BLaER1 treated with 17β-estradiol and CSF1 and Interleukin-3, amounts not matched to agents 10 nM and 100 nM (cell line): ENCODE results near the gene CLP1.
"Not testable (repeated sequence)": the region's sequence is repeated elsewhere in the genome, so short reads cannot be mapped to it uniquely, and the experiment has no call there.

Experiments
- H3K27ac ChIP-seq, 11 experiments: shearing (Covaris generic); formaldehyde crosslinking; 2 replicates each; pipeline ENCODE4 v1.8.1; 2022
- H3K27me3 ChIP-seq, 11 experiments: shearing (Covaris generic); formaldehyde crosslinking; 2 replicates each; pipeline ENCODE4 v1.8.1; 2022
- H3K36me3 ChIP-seq, 11 experiments: shearing (Covaris generic); formaldehyde crosslinking; 2 replicates each; pipeline ENCODE4 v1.8.1; 2022
- H3K4me1 ChIP-seq, 10 experiments: shearing (Covaris generic); formaldehyde crosslinking; 2 replicates each; pipeline ENCODE4 v1.8.1; 2022
- H3K4me2 ChIP-seq, 11 experiments: shearing (Covaris generic); formaldehyde crosslinking; 2 replicates each; pipeline ENCODE4 v1.8.1; 2022
- H3K4me3 ChIP-seq, 10 experiments: shearing (Covaris generic); formaldehyde crosslinking; 2 replicates each; pipeline ENCODE4 v1.8.1; 2022
- H3K9ac ChIP-seq, 11 experiments: shearing (Covaris generic); formaldehyde crosslinking; 2 replicates each; pipeline ENCODE4 v1.8.1; 2022
- H3K9me3 ChIP-seq, 11 experiments: shearing (Covaris generic); formaldehyde crosslinking; replicated peaks in 1 of 11; 2 replicates each; pipeline ENCODE4 v1.8.1; 2022
- H4K20me1 ChIP-seq, 11 experiments: shearing (Covaris generic); formaldehyde crosslinking; 2 replicates each; pipeline ENCODE4 v1.8.1; 2022
- Cebpa-rat ChIP-seq, 11 experiments: shearing (Covaris generic); IDR thresholded peaks; 2 replicates each; pipeline ENCODE4 v1.8.1; 2022

CLP1 gene

GRCh38 chr11:57667117-57667735, 9.7 kb downstream of the CLP1 start:
- Histone ChIP-seq H4K20me1 (peaks cover 27 to 49% (median 35%) of the 10 kb centered on the region in 11 experiments; a peak in 21 of 22 replicates), H3K9me3 (no peaks in the 10 kb centered on the region), H3K4me3 (peak overlapping the region; percentile 76 to 99 (median 96)), H3K36me3 (peaks cover 13 to 30% (median 19%) of the 10 kb centered on the region in 11 experiments), H3K27me3 (no peaks in the 10 kb centered on the region), H3K4me2 (peak overlapping the region; percentile 74 to 91 (median 88)), H3K27ac (peak overlapping the region; percentile 96 to 100 (median 98)), H3K9ac (peak overlapping the region; percentile 93 to 100 (median 98)), H3K4me1 (peaks cover 18 to 45% (median 27%) of the 10 kb centered on the region in 10 experiments)
- TF ChIP-seq Cebpa-rat (IDR thresholded peaks at IDR 0.05) = 0 out of 22 replicates have a peak, but pooled peaks of 1 of the 11 experiments have one; percentile 19

- Histone ChIP-seq H3K27ac (peak within 1 kb of the TSS; percentile 96 to 100 (median 98)), H3K9ac (peak within 1 kb of the TSS; percentile 93 to 100 (median 98)), H3K4me3 (peak within 1 kb of the TSS; percentile 76 to 99 (median 96)), H3K4me2 (peak within 1 kb of the TSS; percentile 88 to 96 (median 91)), H4K20me1 (peaks cover 33 to 49% (median 42%) of the 10 kb centered on the region in 11 experiments), H3K9me3 (no peaks in the 10 kb centered on the region), H3K36me3 (peaks cover 13 to 30% (median 21%) of the 10 kb centered on the region in 11 experiments), H3K4me1 (peaks cover 18 to 51% (median 28%) of the 10 kb centered on the region in 10 experiments), H3K27me3 (no peaks in the 10 kb centered on the region)
- TF ChIP-seq Cebpa-rat (IDR thresholded peaks at IDR 0.05) = no peak
Observed at GRCh38 chr11:57667736-57668433, 10.3 kb downstream of the CLP1 start, which contains the start of gene ZDHHC5. TSS of gene ZDHHC5 (plus strand) at chr11:57668114. CDS start at chr11:57673091, 4,977 bp downstream.

DNA sequence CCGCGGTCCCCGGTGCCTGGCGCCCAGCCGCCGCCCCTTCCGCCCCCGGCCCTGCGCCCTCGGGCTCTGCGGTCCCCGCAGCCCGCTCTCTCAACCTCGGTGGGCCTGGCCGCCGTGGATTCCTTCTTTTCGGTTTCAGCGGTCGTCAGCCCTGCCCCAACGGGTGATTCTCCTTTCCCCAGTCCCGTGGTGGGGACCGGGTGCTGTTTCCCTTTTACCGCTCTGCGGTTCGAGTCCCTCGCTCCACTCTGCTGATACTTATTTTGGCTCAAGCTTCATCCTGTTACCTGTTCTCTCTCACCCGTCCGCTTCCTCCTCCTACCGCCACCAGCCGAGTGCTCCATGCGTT, 10.8 kb downstream of the CLP1 start:
- Histone ChIP-seq H4K20me1 (peaks cover 38 to 53% (median 47%) of the 10 kb centered on the region in 11 experiments), H3K4me2 (peak overlapping the region; percentile 84 to 96 (median 91)), H3K9ac (peak overlapping the region; percentile 93 to 100 (median 98)), H3K4me3 (peak overlapping the region; percentile 76 to 99 (median 96)), H3K9me3 (no peaks in the 10 kb centered on the region), H3K27me3 (no peaks in the 10 kb centered on the region), H3K4me1 (peaks cover 18 to 56% (median 33%) of the 10 kb centered on the region in 10 experiments), H3K36me3 (peaks cover 19 to 32% (median 26%) of the 10 kb centered on the region in 11 experiments), H3K27ac (peak overlapping the region; percentile 96 to 100 (median 98))
- no peak for TF ChIP-seq Cebpa-rat (IDR thresholded peaks at IDR 0.05)

DNA sequence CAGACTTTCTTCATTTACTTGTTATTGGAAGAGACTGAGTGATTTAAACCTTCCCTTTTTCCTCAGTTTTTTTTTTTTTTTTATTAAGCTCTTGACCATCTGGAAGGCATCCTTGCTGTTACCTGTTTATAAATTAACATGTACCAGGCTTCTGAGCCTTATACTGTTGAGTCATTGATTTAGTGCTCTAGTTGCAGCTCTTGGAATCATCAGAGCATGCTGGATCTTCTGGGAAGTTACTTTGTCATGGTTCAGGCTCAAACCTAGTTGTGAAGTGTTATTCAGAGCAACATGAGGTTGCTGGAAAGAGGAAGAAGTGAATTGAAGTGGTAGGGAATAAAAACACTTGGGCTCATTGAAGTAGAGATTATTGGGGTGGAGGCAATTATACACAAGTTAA, 16.7 kb downstream of the CLP1 start:
- no peak for TF ChIP-seq Cebpa-rat (IDR thresholded peaks at IDR 0.05)
- peaks cover 93 to 100% (median 100%) of the 10 kb centered on the region in 11 experiments for H4K20me1 ChIP-seq

DNA sequence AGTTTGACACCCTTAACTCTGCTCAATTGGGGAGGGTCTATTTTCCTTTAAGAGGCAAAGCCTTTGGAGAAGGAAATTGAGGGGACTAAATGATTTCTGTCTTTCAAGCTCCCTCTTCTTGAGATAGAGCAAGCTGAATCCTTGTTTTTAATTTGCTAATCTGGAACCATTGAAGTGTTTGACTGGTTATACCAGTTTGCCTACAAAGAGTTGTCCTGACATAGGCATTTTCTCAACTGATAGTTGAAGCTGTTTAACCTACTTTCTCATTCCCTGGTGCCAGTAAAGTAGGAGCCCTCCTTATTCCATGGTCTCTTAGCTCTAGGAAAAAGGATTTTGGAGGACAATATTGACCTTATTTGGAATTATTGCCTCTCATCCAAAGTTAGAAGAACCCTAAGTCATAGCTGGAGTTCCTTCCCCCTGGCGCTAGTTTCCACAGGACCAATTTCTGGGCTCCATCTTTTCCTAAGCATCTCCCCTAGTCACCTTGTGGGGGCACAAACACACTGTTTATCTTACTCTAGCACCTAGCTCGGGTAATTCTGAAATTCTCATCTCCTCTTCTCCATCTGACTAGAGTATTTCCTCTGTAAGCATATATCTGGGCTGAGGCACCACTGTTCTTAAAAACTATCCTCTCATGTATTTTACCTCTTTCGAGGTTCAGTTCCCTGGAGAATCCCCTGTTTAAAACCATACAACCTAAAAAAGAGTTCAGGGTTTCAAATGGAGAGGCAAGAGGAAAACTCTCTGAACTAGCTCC, 17.8 kb downstream of the CLP1 start:
- H3K4me3 ChIP-seq = no peak overlapping the region
- H3K9ac ChIP-seq = peak overlapping the region in 1 of 11 experiments; percentile 4; a peak in 2 of 22 replicates
- no peaks in the 10 kb centered on the region for H3K27me3 ChIP-seq
- no peak for TF ChIP-seq Cebpa-rat (IDR thresholded peaks at IDR 0.05)
- H3K36me3 ChIP-seq = peaks cover 78 to 99% (median 92%) of the 10 kb centered on the region in 11 experiments
- H3K4me2 ChIP-seq = peak overlapping the region in 3 of 11 experiments; percentile 2 to 66 (median 3); a peak in 4 of 22 replicates
- peaks cover 95 to 100% (median 100%) of the 10 kb centered on the region in 11 experiments for H4K20me1 ChIP-seq
- peaks cover 0 to 67% (median 28%) of the 10 kb centered on the region in 10 experiments; a peak in 16 of 20 replicates for H3K4me1 ChIP-seq
- no peak overlapping the region for H3K27ac ChIP-seq
- no peaks in the 10 kb centered on the region for H3K9me3 ChIP-seq

More for the DNA sequence above, 16.7 kb downstream of the CLP1 start:
- Histone ChIP-seq H3K36me3 (peaks cover 67 to 88% (median 81%) of the 10 kb centered on the region in 11 experiments), H3K4me1 (peaks cover 7 to 67% (median 27%) of the 10 kb centered on the region in 10 experiments), H3K9me3 (no peaks in the 10 kb centered on the region), H3K4me2 (peak overlapping the region in 5 of 11 experiments; percentile 3 to 66 (median 21); a peak in 5 of 22 replicates), H3K4me3 (no peak overlapping the region), H3K9ac (no peak overlapping the region; a peak in 1 of 22 replicates), H3K27me3 (no peaks in the 10 kb centered on the region), H3K27ac (no peak overlapping the region)

DNA sequence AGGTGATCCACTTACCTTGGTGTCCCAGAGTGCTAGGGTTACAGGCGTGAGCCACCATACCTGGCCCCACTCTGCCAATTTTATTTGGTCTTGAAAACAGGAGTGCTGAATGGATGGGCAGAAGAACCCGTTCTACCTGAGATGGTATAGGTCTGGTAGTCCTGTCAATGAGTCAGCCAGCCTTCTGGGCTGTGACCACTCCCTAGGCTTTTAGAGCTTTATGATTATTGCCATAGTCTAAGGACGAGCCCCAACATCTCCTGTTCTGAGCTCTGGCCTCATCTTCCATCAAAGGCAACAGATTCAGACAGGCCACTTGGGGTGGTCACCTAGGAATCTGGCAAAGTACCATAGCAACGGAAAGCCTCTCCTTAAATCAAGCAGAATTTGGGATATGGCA, 21.8 kb downstream of the CLP1 start:
- H3K4me2 ChIP-seq = peak overlapping the region in 4 of 11 experiments; percentile 16 to 57 (median 42); a peak in 6 of 22 replicates
- peaks cover 81 to 100% (median 99%) of the 10 kb centered on the region in 11 experiments for H4K20me1 ChIP-seq
- no peaks in the 10 kb centered on the region for H3K27me3 ChIP-seq
- TF ChIP-seq Cebpa-rat (IDR thresholded peaks at IDR 0.05) = no peak
- H3K9ac ChIP-seq = no peak overlapping the region
- H3K36me3 ChIP-seq = peaks cover 93 to 100% (median 98%) of the 10 kb centered on the region in 11 experiments
- H3K4me3 ChIP-seq = no peak overlapping the region
- no peak overlapping the region for H3K27ac ChIP-seq
- no peaks in the 10 kb centered on the region for H3K9me3 ChIP-seq
- peaks cover 0 to 41% (median 19%) of the 10 kb centered on the region in 10 experiments; a peak in 15 of 20 replicates for H3K4me1 ChIP-seq

GRCh38 chr11:57680552-57680874, 23.0 kb downstream of the CLP1 start:
- Histone ChIP-seq H4K20me1 (peaks cover 77 to 100% (median 99%) of the 10 kb centered on the region in 11 experiments), H3K4me3 (no peak overlapping the region), H3K27me3 (no peaks in the 10 kb centered on the region), H3K4me1 (peaks cover 0 to 30% (median 16%) of the 10 kb centered on the region in 10 experiments; a peak in 14 of 20 replicates), H3K4me2 (peak overlapping the region in 7 of 11 experiments; percentile 16 to 57 (median 31); a peak in 12 of 22 replicates), H3K9me3 (no peaks in the 10 kb centered on the region), H3K36me3 (peaks cover 93 to 100% (median 98%) of the 10 kb centered on the region in 11 experiments), H3K27ac (peak overlapping the region in 1 of 11 experiments; percentile 11; a peak in 1 of 22 replicates), H3K9ac (peak overlapping the region in 4 of 11 experiments; percentile 8 to 31 (median 22); a peak in 4 of 22 replicates)
- no peak for TF ChIP-seq Cebpa-rat (IDR thresholded peaks at IDR 0.05)

DNA sequence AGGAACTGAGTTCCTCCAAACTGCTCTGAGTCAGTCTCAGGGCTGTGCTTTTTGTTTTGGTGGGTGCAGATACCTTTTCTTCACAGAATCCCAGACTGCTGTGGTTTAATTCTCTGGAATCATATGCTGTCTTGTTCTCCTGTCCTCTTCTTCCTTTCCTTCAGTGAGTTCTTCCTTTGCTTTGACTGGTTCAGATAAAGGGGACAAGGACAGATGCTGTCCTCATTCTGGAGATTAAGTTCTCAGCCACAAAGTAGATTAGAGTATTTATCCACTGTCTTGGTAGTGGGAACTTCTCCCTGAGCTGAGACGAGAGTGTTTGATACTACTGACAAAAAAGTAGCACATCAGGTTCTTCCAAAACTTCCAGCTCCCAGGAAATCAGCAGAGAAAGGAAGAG, 23.6 kb downstream of the CLP1 start:
- TF ChIP-seq Cebpa-rat (IDR thresholded peaks at IDR 0.05) = no peak
- Histone ChIP-seq H3K27ac (no peak overlapping the region), H3K9ac (no peak overlapping the region), H3K9me3 (no peaks in the 10 kb centered on the region), H3K4me3 (no peak overlapping the region), H3K4me2 (no peak overlapping the region), H4K20me1 (peaks cover 75 to 100% (median 99%) of the 10 kb centered on the region in 11 experiments), H3K36me3 (peaks cover 93 to 100% (median 98%) of the 10 kb centered on the region in 11 experiments), H3K4me1 (peaks cover 0 to 27% (median 15%) of the 10 kb centered on the region in 10 experiments; a peak in 13 of 20 replicates), H3K27me3 (no peaks in the 10 kb centered on the region)

DNA sequence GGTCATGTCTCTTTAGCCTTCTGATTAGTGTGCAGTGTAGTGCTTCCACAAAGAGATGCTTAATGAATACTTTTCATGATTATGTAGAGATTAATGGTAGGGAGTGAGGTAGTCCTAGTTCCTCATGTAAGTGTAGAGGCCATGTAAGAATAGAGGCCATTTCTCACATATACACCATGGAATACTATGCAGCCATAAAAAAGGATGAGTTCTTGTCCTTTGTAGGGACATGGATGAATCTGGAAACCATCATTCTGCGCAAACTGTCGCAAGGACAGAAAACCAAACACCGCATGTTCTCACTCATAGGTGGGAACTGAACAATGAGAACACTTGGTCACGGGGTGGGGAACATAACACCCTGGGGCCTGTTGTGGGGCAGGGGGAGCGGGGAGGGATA, 32.9 kb downstream of the CLP1 start:
- not testable (repeated sequence) for H3K9me3 ChIP-seq, H3K27ac ChIP-seq, H3K4me1 ChIP-seq, H3K4me3 ChIP-seq, H3K9ac ChIP-seq, H3K4me2 ChIP-seq, H3K27me3 ChIP-seq
- H4K20me1 ChIP-seq = peaks cover 32 to 84% (median 61%) of the 10 kb centered on the region in 11 experiments; a peak in 20 of 22 replicates
- peaks cover 98 to 100% (median 100%) of the 10 kb centered on the region in 11 experiments for H3K36me3 ChIP-seq
